Activated CD4-positive, alpha-beta T cell treated with anti-CD3 and anti-CD28 coated beads, Interleukin-2, amount 50 U/mL, for 24 hours (primary cell): Measurements from ENCODE around the gene CACNA2D2.

Experiments used
- DNase-seq, 2 donors: peaks; one replicate each; pipeline ENCODE4 v3.0.0-alpha.2; 2020; ENCODE audit warnings: low read depth in 1 of 2, low spot score in 1 of 2

Gene CACNA2D2

DNA sequence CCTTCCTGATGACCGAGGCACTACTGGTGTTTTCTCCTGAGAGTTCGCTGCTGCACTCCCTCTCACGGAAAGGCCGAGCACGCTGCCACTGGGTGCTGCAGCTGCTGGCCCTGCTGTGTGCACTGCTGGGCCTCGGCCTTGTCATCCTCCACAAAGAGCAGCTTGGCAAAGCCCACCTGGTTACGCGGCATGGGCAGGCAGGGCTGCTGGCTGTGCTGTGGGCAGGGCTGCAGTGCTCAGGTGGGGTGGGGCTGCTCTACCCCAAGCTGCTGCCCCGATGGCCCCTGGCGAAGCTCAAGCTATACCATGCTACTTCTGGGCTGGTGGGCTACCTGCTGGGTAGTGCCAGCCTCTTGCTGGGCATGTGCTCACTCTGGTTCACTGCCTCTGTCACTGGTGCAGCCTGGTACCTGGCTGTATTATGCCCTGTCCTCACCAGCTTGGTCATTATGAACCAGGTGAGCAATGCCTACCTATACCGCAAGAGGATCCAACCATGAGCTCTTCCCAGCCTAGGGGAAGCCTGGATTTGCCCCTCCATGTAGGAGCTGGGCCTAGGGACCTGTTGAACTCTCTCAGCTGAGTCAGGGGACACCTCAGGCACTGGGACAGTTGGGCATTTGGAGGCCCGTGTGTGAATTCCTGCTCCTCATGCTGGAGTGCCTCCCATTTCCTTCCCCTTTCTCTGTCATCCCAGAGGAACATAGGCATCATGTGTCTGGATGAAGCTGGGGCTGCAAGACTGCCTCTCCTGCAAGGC lies 150.0 kb downstream of the CACNA2D2 start:
- DNase-seq = no peak

DNA sequence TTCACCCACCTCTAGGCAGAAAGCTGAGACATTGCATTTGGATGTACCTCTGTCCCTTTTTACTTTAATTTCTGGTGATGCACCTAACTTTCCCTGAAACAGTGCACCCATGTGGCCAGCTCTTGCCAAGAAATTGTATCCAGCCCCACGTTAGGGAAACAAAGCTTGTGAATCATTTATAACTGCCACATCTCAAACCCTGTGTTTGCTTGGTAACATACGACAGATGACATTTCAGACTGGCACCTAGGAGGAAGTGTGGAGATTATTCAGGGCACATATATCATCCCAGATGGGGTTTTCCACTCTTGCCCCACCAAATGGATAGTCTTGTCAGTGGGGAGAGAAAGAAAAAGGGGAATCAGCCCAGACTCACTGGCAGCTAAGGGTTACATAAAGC lies 150.7 kb downstream of the CACNA2D2 start:
- no peak for DNase-seq

DNA sequence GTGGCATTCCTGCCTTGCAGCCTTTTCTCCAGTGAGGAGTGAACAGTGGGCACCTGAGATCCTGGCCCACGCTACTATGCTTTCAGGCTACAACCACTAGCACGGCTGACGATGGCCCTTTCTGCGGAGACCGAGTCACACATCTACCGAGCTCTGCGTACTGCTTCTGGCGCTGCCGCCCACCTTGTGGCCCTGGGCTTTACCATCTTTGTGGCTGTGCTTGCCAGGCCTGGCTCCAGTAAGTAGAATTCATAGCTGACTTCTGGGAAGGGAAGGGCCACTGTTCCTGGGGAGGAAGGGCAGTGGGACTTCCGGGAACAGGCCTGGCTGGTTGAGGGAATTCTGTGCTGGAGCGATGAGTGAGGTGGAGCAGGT lies 152.1 kb downstream of the CACNA2D2 start:
- DNase-seq = no peak

DNA sequence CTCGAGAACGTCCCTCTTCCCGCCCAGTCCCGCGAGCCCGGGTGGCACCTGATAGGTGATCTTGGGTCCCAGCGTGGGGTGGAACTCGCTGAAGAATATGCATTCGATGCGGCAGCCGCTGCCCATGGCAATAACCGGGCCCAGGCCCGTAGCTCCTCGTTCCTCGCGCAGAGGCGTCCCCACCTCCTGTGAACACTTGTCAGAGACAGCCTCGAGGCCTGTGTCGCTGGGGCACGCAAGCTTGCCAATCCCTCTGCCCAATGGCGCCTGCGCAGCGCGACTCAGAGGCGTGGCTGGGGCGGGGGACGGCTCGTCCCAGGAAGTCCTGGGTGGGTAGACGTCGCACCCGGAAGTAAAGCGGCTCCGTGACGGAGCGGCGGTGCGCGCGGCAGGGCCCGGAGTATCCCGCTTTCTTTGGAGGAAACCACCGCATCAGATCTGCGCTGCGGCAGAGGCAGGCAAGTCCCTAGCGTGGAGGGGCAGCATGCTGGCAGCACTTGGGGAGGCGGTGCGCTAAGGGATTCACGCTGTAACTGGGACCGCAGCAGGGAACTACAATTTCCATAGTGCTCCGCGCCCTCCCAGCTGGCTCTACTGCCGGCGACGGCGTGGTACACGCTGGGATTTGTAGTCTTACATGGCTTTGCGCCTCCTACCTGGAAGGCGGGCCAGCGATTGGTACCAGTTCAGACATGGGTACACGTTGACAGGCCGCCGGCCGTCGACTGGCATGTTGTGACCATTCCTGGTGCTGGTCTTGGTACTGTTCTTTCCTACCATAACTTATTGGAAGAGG lies 152.7 kb downstream of the CACNA2D2 start, which contains the start of the genes CYB561D2 and NPRL2:
Gene CYB561D2, plus strand, starts transcription at position 336 of the 796 bp plus-strand sequence. CDS start 572 bp downstream, outside the sequence.
Gene NPRL2, minus strand, starts transcription at position 249 of the 796 bp plus-strand sequence. Its CDS starts 123 bp downstream, at position 126.
- DNase-seq = peak; percentile 98

DNA sequence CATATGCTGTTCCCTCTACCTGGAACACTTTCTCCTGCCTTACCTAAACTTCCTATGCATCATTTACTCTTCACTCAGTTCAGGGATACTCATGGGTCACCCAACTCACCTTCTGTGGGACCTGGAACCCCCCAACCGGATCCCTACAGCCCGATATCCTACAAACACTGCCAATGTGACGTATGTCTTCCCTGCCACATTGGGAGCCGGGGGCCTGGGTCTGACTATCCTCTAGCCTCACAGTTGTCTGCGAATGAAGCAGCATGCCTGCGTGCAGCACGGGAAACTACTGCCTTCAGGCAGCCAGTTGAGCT lies 153.3 kb downstream of the CACNA2D2 start:
- DNase-seq = no peak

DNA sequence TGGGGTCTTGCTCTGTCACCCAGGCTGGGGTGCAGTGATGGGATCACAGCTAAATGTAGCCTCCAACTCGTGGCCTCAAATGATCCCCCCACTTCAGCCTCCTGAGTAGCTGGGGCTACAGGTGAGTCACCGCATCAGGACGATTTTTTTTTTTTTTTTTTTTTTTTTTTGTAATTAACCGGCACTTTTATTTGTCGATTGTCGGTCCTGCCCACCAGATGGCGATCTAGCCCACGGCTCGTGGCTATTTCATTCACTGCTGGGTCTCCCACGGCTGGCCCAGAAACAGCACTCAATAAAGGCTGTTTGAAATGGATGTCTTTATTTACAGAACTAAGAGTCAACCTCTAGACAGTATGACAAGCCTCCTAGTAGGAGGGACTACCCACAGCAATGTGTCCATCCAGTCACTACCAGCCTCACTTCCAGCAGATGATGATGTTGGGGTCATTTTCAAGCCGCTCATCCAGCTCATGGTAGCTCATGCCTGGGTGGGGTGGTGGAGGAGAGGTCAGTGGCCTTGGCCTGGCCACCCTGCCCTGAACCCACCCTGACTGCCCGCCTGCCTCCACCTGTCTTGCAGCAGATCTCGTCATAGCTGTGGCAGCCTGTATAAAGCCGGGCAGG lies 156.1 kb downstream of the CACNA2D2 start:
- DNase-seq = peak; percentile 47 to 65

DNA sequence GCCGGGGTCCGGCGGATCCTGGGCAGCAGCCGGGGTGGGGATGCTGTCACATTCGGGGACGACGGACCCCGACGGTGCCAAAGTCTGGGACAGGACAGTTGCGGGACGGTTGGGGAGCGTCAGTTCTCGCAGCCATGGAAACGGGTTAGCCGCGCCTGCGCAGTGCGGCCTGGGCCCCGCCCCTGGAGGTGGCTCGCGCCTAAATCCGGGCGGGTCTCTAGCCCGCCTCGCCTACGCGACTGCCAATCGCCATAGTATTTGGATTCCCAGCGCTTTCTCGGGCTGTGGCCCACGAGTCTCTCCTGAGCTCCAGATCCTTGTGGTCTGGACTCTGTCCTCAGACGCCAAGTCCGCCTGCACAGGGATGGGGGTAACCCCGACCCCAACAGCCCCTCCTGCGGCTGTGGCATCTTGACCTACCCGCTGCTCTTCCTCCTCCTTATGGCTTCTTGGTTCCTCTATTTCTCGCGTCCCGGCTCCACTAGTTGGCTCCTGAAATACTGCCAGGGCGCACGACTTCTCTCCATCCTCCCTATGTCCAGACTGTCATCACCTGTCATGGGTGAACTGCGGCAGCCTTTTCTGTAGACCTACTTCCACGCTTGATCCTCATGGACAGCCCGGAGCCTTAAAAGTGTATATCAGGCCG lies 157.7 kb downstream of the CACNA2D2 start, which contains the start of gene ZMYND10:
Gene ZMYND10, minus strand, starts transcription at position 147 of the 649 bp plus-strand sequence. CDS start 153 bp downstream, outside the sequence.
- peak; percentile 52 to 57 for DNase-seq

DNA sequence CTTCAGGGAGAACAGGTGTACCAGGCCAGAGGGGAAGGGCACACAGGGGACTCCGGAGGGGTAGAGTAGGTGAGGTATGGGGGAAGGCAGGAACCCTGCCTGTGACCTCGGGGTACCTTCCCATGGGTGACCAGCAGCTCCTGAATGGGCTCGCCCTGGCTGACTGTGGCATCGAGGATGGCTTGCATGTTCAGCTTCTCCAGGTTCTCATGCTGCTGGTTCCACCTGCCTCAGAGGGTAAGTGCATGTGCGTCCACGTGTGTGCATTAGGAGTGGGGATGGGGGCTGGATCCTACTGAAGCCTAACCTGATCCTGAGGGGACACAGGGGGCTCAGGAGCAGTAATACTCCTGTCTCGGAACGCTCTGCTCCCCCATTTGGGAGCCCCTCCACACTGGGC lies 158.4 kb downstream of the CACNA2D2 start:
- DNase-seq = no peak

DNA sequence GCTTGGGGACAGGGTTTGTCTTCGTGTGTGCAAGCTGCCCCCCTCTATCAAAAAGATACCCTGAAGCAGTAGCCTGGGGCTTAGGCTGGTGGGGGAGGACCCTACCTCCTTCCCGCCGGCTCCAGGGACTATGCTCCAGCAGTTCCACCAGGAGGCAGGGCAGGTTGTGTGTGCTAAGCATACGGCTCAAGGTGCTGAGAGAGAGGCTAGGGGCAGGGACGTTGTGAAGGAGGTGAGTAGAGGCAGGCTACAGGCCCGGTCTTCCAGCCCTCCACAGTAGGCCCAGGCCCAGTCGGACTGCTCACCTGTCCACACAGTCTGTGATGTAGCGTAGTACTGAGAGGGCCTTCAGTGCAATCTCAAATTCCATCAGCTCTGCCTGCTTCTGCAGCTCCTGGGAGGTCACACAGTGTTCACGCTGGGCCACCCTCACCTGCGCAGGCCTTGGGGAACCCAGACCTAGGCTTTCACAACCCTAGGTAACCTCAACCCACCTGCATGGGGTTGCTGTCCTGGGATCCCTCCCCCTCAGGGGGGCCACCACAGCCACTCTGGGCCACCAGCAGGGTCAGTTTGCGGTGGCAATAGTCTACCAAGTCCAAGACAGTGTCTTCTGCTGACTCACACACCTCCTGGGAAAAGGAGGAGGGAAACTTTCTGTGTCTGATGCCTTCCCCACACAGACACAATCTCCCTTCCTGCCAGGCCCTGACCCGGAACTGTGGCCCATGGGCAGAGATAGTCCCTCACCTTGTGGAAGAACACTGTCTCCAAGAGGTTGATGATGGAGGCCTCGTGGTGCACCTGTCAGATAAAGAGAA lies 160.4 kb downstream of the CACNA2D2 start:
- DNase-seq = no peak

DNA sequence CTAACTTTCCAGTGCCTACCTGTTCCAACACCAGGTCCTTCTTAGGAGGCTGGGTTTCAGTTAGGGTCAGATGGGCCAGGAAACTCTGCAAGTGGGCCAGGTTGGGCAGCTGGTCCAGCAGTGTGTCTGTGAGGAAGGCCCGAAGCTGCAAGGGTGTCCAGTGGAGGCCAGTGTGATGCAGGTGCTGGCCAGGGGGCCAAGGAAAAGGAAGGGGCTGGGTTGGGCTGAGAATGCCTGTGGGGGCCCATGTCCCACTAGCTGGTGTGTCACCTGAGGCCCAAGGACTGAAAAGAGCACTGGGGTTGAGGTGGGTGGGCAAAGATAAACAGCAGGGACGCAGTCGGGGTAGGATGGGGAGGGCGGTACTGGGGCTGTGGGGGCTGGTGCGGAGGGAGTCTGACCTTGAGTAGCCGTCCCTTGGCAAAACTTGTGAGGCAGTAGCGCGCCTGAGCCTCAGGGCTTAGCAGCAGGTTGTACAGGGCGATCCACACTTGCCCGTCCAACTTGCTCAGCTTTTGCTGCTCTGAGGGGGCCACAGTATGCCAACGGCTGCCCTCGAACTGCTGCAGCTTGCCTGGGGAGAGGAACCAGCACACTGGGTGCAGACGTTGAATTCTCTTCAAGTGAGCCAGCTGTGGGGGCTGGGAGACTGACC lies 161.3 kb downstream of the CACNA2D2 start:
- no peak for DNase-seq

DNA sequence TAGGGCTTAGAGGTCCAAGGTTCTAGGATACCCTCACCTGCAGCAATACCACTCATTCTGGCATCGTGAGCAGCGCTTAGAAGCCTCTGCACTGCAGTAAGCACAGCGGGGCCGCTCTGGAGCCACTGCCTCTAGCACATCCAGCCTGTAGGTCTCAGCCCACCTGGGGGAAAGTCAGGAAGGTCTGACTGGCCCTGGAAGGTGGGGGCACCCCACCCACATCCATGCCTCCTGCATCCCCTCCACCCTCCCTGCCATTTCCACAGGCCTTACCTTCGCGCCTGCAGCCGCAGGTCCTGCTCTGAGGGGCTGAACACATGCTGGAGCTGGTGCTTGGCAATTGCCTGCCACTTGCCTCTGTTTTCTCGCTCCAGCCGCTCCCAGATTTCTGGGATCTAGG lies 161.9 kb downstream of the CACNA2D2 start:
- no peak for DNase-seq

DNA sequence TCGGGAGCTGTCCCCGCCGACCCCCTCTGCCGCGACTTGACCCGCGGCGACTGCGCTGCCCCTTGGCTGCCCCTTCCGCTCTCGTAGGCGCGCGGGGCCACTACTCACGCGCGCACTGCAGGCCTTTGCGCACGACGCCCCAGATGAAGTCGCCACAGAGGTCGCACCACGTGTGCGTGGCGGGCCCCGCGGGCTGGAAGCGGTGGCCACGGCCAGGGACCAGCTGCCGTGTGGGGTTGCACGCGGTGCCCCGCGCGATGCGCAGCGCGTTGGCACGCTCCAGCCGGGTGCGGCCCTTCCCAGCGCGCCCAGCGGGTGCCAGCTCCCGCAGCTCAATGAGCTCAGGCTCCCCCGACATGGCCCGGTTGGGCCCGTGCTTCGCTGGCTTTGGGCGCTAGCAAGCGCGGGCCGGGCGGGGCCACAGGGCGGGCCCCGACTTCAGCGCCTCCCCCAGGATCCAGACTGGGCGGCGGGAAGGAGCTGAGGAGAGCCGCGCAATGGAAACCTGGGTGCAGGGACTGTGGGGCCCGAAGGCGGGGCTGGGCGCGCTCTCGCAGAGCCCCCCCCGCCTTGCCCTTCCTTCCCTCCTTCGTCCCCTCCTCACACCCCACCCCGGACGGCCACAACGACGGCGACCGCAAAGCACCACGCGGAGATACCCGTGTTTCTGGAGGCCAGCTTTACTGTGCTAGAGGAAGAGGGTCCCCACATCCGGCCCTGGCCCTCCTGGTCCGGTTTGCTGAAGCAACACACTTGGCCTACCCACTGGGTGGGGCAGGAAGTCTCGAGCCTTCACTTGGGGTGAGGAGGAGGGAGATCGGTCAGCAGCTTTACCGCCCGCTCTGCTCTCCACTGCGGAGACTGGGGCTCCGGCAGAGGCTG lies 162.7 kb downstream of the CACNA2D2 start, which contains the start of gene RASSF1:
Gene RASSF1, minus strand, starts transcription at position 389 of the 882 bp plus-strand sequence. Its CDS starts 31 bp downstream, at position 358.
- DNase-seq = peak in 1 of 2 donors; percentile 36

DNA sequence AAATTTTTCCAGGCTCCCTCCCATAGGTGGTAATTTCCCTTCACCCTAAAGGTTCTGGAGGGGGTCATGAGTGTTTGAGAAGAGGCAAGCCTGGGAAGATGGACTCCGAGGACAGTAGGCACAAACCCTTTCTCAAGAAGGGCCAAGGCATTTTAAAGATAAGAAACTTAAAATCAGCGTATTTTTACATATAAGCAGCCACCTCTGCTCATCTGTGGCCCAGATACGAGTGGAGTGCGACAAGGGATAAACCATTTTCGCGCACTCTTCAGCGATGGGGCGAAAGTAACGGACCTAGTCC lies 163.3 kb downstream of the CACNA2D2 start:
- no peak for DNase-seq

DNA sequence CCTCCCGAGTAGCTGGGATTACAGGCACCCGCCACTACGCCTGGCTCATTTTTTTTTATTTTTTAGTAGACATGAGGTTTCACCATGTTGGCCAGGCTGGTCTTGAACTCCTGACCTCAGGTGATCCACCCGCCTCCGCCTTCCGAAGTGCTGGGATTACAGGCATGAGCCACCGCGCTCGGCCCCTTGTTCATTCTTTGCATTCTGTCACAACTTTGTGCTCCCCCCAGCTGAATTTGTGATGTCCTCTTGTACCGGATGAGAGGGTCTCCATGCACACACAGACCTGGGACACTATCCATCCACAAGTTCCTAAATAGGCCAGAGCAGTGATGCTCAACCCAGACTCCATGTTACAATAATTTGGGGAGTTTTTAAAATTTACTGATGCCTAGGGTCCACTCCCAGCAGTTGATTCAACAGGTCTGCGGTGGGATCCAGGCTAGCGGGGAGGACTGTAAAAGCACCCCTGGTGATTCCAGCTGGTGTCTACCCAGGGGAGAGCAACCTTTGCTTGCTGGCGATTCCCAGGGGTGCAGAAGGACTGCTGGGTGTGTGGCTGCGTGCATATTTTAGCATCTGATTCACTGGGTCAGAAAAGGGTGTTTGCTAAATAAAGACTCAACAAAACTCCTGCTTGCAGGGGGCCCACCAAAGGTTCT lies 163.8 kb downstream of the CACNA2D2 start:
- no peak for DNase-seq

DNA sequence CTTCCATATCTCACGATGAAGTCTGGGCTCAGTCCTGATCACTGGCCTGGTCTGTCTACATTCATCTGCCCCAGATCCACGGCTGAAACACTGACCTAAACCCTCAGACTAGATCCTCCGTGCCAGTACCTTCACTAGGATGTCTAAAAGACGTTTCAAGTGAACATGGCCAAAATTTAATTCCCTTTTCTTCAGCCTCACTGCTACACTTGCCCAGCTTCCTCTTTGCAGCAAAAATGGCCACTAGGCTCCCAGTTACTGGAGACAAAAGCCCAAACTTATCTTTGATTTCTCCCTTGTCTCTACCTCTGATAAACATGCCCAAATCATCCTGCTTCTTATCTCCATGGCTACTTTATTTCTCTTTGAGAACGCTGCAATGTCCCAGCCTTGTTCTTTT lies 164.5 kb downstream of the CACNA2D2 start:
- DNase-seq = no peak

DNA sequence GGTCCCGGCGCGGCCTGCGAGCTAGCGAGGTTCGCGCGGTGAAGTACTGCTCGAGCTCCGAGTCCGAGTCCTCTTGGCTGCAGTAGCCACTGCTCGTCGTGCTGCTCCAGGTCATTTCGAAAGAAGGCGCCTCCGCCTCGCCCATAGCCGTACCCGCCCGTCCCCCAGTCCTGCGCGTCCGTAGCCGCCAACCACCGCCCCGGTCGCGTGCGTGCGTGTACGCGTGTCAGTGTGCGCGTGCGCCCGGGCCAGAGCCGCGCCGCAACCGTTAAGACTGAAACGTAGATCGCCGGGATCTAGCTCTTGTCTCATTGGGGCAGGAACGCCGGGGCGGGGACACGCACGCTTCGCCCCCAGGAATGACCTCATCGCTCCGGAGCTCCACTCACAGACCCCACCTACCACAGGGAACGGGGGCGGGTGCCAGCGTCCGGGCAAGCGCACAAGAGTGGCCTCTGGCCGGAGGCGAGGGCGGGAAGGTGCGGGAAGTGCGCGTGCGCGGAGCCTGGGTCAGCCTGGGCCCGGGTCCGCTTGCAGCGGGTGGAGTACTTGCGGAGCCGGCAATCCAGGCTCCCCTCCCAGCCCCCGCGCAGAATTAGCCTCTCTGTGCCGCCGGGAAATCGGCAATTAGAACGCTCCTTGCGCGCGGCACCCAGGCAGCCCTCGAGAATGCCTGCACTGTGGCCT lies 166.1 kb downstream of the CACNA2D2 start:
- peak; percentile 88 to 94 for DNase-seq

DNA sequence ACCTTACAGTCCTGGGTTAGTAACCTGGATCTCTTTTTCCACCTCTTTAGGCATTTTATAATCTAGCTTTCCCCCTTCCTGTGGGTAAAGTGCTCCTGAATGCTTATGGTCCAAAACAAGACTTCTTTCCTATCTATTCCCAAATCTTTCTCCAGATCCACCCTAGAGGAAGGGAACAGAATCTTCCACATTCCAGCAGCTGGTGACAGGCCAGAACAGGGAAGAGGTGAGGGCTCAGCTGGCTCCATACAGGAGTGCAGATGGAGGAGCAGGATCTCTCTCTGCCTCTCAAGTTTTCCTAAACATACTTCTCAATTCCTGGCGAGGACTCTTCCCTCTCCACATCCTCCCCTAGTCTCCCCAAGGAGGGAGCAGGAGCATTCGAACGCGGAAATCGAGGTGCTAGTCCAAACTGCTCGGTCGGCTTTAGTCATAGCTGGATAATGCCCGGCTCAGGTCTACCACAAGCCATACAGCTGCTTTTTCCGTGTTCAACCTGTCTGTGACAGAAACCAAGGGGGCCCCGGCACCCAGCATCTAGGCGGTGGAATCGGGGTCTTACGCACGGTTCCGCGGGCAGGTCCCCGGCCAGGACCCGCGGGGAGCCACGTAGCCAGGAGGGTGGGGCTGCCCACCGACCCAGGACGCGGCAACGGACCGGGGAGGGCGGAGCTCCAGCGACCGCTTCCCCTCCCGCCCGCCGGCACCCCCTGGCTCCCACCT lies 166.8 kb downstream of the CACNA2D2 start:
- DNase-seq = peak in 1 of 2 donors; percentile 40
